CD4-positive, alpha-beta T cell (primary cell): ENCODE measurements around the gene BARX2. TPM values are rescaled to one million over a fixed set of nuclear protein-coding genes. Genes with fewer than 3 reads are reported as not detected.

Experiments
- ATAC-seq: fragments of 200-7000 bp; cut with Tn5 transposase; one replicate; pipeline ENCODE4 v1.10.0; 2022; ENCODE audit warnings: mild to moderate bottlenecking; ENCODE audit not compliant: poor library complexity
- CTCF ChIA-PET: fragments of 350-600 bp; sonication (Branson Sonifier 250); formaldehyde crosslinking; loops from one replicate; lab custom pipeline; 2021; ENCODE audit warnings: antibody characterized with exemption, inconsistent platforms; lab: Charles Lee
- POLR2A ChIA-PET: fragments of 350-600 bp; sonication (Branson Sonifier 250); formaldehyde crosslinking; loops from one replicate; lab custom pipeline; 2021; ENCODE audit warnings: antibody characterized with exemption, inconsistent platforms; lab: Charles Lee
- DNase-seq, 14 experiments: peaks; one replicate each; pipeline ENCODE4 v3.0.0-alpha.2; 2013 to 2020; ENCODE audit warnings: mixed read lengths in 2 of 14
- H3K27ac ChIP-seq, 2 donors: one replicate each; pipeline versions ENCODE4 v1.5.1 to v1.7.0; 2013; ENCODE audit warnings: low read length in 2 of 2, low read depth in 1 of 2, mild to moderate bottlenecking in 1 of 2
- H3K27me3 ChIP-seq, 2 experiments: 1 replicate in 1 of 2; 2 replicates in 1 of 2; pipeline versions ENCODE4 v1.6.1 to v1.7.0; 2013; ENCODE audit warnings: low read length in 2 of 2, control low read depth in 1 of 2, mild to moderate bottlenecking in 1 of 2, moderate library complexity in 1 of 2; ENCODE audit not compliant: insufficient read depth in 2 of 2, control insufficient read depth in 1 of 2
- H3K36me3 ChIP-seq: one replicate; pipeline ENCODE4 v1.6.1; 2013; ENCODE audit warnings: low read length, control low read depth; ENCODE audit not compliant: insufficient read depth
- H3K4me1 ChIP-seq: one replicate; pipeline ENCODE4 v1.6.1; 2013; ENCODE audit warnings: low read length, control low read depth; ENCODE audit not compliant: insufficient read depth
- H3K4me3 ChIP-seq: one replicate; pipeline ENCODE4 v1.5.1; 2013; ENCODE audit warnings: mild to moderate bottlenecking, low read length, moderate library complexity
- H3K9me3 ChIP-seq, 2 experiments: 1 replicate in 1 of 2; 2 replicates in 1 of 2; pipeline versions ENCODE4 v1.6.1 to v1.7.0; 2013; ENCODE audit warnings: low read length in 2 of 2, mild to moderate bottlenecking in 2 of 2, control low read depth in 1 of 2, moderate library complexity in 1 of 2; ENCODE audit not compliant: control insufficient read depth in 1 of 2, insufficient read depth in 1 of 2
- H3K27ac Mint-ChIP-seq: one replicate; pipeline ENCODE4 v1.8.0; 2020; ENCODE audit warnings: mixed read lengths
- H3K27me3 Mint-ChIP-seq: one replicate; pipeline ENCODE4 v1.8.0; 2021; ENCODE audit warnings: mixed read lengths
- H3K36me3 Mint-ChIP-seq: one replicate; pipeline ENCODE4 v1.8.0; 2021; ENCODE audit warnings: low read depth, mixed read lengths
- H3K4me1 Mint-ChIP-seq: one replicate; pipeline ENCODE4 v1.8.0; 2021; ENCODE audit warnings: low read depth, mixed read lengths
- H3K4me3 Mint-ChIP-seq: one replicate; pipeline ENCODE4 v1.8.0; 2020; ENCODE audit warnings: mild to moderate bottlenecking, mixed read lengths
- H3K9me3 Mint-ChIP-seq: one replicate; pipeline ENCODE4 v1.8.0; 2020; ENCODE audit warnings: mixed read lengths
- intact Hi-C, 2 experiments: fragments of 100-400 bp; cut with DNase I in 1 of 2; cut with micrococcal nuclease in 1 of 2; formaldehyde crosslinking; loops; one replicate each; pipeline versions ENCODE4 v1.15.1 to v1.9.0; 2023 to 2025; cut with DNase I, micrococcal nuclease
- total RNA-seq, 174 experiments: library from RNA in 2 of 174; stranded (reverse) in 2 of 174; gene quantifications; one replicate each; pipeline ENCODE4 v1.2.3 and lab custom pipeline; 2021 to 2026
- TF ChIP-seq, protein P1 (sequence below): fragments of 200-600 bp; IDR thresholded peaks from one replicate; pipeline ENCODE4 v1.8.0; 2022; ENCODE audit warnings: antibody characterized with exemption, mild to moderate bottlenecking

The BARX2 gene
- total RNA-seq, 2 experiments from 2014 or later, result not detected

DNA sequence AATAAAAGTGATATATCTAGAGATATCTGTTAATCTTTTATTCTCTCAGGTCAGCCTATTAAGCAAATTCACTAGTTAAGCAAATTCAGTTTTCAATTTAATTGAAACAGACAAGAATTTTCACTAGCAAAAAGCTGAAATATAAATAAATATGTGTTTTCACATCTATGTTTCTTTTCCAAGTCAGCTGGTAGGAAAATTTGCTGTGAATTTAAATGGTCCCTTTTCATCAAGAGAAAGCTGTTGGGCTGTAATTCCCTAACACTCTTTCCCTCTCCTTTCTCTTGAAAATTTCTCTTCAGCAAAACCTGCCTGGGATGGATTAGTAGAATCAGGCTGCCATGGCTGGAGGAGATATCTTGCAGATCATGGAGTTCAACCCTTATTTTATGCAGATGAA, 46.9 kb upstream of the BARX2 start:
- intact Hi-C loops, result loop anchor here in 1 of 2 experiments (5.0 kb wide), 1 partner anchor 46 kb away; no protein-coding TSS in a partner anchor
- no peak overlapping the region for H3K4me3 Mint-ChIP-seq
- H3K27me3 Mint-ChIP-seq, result no peaks in the 10 kb centered on the region
- no peak for ATAC-seq
- peaks cover 9% of the 10 kb centered on the region for H3K4me1 Mint-ChIP-seq
- Histone ChIP-seq H3K27ac (no peak overlapping the region), H3K9me3 (no peaks in the 10 kb centered on the region), H3K36me3 (no peaks in the 10 kb centered on the region), H3K27me3 (peaks cover 0 to 3% of the 10 kb centered on the region in 2 experiments), H3K4me1 (no peaks in the 10 kb centered on the region), H3K4me3 (no peak overlapping the region)
- no peaks in the 10 kb centered on the region for H3K36me3 Mint-ChIP-seq
- POLR2A ChIA-PET, result interaction anchor here (0.5 kb wide), 1 partner anchor 11 kb away, joined by 3 read pairs; no protein-coding TSS in a partner anchor
- no peak for DNase-seq
- H3K27ac Mint-ChIP-seq, result no peak overlapping the region
- H3K9me3 Mint-ChIP-seq, result no peaks in the 10 kb centered on the region
- CTCF ChIA-PET, result no interaction called here
- TF ChIP-seq, protein P1, sequence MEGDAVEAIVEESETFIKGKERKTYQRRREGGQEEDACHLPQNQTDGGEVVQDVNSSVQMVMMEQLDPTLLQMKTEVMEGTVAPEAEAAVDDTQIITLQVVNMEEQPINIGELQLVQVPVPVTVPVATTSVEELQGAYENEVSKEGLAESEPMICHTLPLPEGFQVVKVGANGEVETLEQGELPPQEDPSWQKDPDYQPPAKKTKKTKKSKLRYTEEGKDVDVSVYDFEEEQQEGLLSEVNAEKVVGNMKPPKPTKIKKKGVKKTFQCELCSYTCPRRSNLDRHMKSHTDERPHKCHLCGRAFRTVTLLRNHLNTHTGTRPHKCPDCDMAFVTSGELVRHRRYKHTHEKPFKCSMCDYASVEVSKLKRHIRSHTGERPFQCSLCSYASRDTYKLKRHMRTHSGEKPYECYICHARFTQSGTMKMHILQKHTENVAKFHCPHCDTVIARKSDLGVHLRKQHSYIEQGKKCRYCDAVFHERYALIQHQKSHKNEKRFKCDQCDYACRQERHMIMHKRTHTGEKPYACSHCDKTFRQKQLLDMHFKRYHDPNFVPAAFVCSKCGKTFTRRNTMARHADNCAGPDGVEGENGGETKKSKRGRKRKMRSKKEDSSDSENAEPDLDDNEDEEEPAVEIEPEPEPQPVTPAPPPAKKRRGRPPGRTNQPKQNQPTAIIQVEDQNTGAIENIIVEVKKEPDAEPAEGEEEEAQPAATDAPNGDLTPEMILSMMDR, result no peak

DNA sequence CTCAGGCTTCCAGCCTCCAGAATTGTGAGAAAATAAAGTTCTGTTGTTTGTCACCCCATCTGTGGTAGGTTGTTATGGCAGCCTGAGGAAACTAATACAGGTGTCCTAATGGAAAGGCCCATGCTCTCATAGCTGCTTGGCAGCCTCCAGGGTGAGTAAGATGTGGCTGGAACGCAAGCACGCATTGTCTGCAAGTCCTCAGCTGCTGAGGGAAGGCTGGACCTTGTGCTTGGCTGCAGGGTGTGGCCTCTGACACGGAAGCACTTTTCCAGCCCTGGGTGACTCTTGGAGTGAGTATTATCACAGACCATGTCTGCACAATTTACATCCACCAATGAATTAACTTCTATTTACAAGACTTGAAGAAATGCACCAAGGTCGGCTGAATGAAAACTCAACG, 44.4 kb upstream of the BARX2 start:
- ChIA-PET CTCF (interaction anchor here (1.0 to 1.8 kb wide), 5 partner anchors 30 to 447 kb away, joined by 3 to 12 read pairs (median 4); no protein-coding TSS in a partner anchor), POLR2A (interaction anchor here (1.1 kb wide), 2 partner anchors 13 to 101 kb away, joined by 3 to 4 read pairs; no protein-coding TSS in a partner anchor)
- H3K27me3 ChIP-seq, result peaks cover 0 to 3% of the 10 kb centered on the region in 2 experiments
- peaks cover 9% of the 10 kb centered on the region for H3K4me1 Mint-ChIP-seq
- TF ChIP-seq, protein P1, result no peak
- H3K27me3 Mint-ChIP-seq, result no peaks in the 10 kb centered on the region
- H3K4me3 ChIP-seq, result no peak overlapping the region
- no peaks in the 10 kb centered on the region for H3K9me3 Mint-ChIP-seq
- no peak overlapping the region for H3K4me3 Mint-ChIP-seq
- no peak for ATAC-seq
- H3K27ac ChIP-seq, result no peak overlapping the region
- no peak for DNase-seq
- intact Hi-C loops, result loop anchor here (1.0 to 5.0 kb wide), 4 partner anchors 100 to 449 kb away; no protein-coding TSS in a partner anchor
- H3K4me1 ChIP-seq, result no peaks in the 10 kb centered on the region
- H3K36me3 Mint-ChIP-seq, result no peaks in the 10 kb centered on the region
- no peak overlapping the region for H3K27ac Mint-ChIP-seq
- H3K9me3 ChIP-seq, result no peaks in the 10 kb centered on the region
- no peaks in the 10 kb centered on the region for H3K36me3 ChIP-seq

DNA sequence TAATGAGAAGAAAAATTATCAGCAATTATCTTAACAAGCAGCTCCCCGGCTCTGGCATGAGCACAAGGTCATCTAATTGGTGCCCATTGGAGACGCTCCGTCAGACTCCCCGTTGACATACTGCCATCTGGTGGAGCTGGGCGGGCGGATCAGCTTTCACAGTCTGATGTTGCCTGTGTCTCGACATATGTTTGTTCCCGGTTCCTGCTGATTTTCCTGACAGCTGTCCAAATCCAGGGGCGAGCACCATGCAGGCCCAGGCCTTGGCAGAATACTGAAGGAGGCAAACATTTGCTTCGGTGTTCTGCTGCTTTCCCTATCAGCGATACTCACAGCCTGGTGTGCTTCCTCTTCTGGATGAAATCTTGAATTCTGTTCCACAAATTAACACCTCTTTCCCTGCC, 43.8 kb upstream of the BARX2 start:
- Histone ChIP-seq H3K4me3 (no peak overlapping the region), H3K36me3 (no peaks in the 10 kb centered on the region), H3K4me1 (no peaks in the 10 kb centered on the region), H3K9me3 (no peaks in the 10 kb centered on the region), H3K27me3 (peaks cover 0 to 3% of the 10 kb centered on the region in 2 experiments), H3K27ac (no peak overlapping the region)
- Mint-ChIP-seq H3K27me3 (no peaks in the 10 kb centered on the region), H3K27ac (no peak overlapping the region), H3K9me3 (no peaks in the 10 kb centered on the region), H3K36me3 (no peaks in the 10 kb centered on the region), H3K4me1 (peaks cover 9% of the 10 kb centered on the region), H3K4me3 (no peak overlapping the region)
- intact Hi-C loops, result loop anchor here (1.0 to 5.0 kb wide), 4 partner anchors 101 to 450 kb away; no protein-coding TSS in a partner anchor
- ChIA-PET CTCF (interaction anchor here (0.6 to 1.8 kb wide), 9 partner anchors 10 to 447 kb away, joined by 3 to 12 read pairs (median 4); no protein-coding TSS in a partner anchor), POLR2A (interaction anchor here (1.1 kb wide), 2 partner anchors 12 to 102 kb away, joined by 3 to 4 read pairs; no protein-coding TSS in a partner anchor)
- DNase-seq (peak; percentile 32 to 77 (median 56)), ATAC-seq (peak; percentile 61)
- TF ChIP-seq, protein P1, result peak; percentile 87
